Retinal pigment epithelial cell (primary cell): ENCODE data around the gene HS3ST5.

Experiments
- DNase-seq: peaks from one replicate; pipeline ENCODE4 v3.0.0-alpha.2; 2010; ENCODE audit warnings: low read depth
- H3K4me3 ChIP-seq: 2 replicates; pipeline ENCODE4 v1.5.1; 2011; ENCODE audit warnings: mild to moderate bottlenecking, low read length, control low read depth, moderate library complexity
- CTCF ChIP-seq: conservative IDR thresholded peaks from 2 replicates; pipeline ENCODE4 v1.5.1; 2011; ENCODE audit warnings: low read depth, low read length, control low read depth, inconsistent platforms

HS3ST5 gene

GRCh38 chr6:114007516-114007915 is 335.3 kb downstream of the HS3ST5 start:
- H3K4me3 ChIP-seq = no peak overlapping the region
- no peak for DNase-seq
- no peak for TF ChIP-seq CTCF
